Measurements from ENCODE around the gene TMEM218.

DNA sequence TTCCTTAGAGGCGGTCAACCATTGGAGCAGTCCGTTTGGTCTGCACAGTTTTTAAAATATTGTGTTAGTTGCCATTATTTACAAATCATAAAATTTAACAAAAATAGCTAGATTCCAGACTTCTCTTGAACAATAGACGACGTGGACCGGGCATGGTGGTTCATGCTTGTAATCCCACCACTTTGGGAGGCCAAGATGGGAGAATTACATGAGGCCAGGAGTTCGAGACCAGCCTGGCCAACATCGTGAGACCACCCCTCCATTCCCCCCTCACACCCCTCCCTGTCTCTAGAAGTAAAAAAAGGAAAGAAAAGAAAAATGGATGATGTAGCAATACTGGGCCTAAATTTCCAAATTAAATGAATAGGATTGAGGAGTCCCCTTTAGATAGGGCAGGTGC lies 47.4 kb downstream of the TMEM218 start:
- TF ChIP-seq, protein P1, sequence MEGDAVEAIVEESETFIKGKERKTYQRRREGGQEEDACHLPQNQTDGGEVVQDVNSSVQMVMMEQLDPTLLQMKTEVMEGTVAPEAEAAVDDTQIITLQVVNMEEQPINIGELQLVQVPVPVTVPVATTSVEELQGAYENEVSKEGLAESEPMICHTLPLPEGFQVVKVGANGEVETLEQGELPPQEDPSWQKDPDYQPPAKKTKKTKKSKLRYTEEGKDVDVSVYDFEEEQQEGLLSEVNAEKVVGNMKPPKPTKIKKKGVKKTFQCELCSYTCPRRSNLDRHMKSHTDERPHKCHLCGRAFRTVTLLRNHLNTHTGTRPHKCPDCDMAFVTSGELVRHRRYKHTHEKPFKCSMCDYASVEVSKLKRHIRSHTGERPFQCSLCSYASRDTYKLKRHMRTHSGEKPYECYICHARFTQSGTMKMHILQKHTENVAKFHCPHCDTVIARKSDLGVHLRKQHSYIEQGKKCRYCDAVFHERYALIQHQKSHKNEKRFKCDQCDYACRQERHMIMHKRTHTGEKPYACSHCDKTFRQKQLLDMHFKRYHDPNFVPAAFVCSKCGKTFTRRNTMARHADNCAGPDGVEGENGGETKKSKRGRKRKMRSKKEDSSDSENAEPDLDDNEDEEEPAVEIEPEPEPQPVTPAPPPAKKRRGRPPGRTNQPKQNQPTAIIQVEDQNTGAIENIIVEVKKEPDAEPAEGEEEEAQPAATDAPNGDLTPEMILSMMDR (IDR thresholded peaks at IDR 0.05; ENCODE audit: control extremely low read depth in 1 of 3, insufficient read depth in 1 of 3, low read depth in 1 of 3, low read length in 3 of 3), result no peak
- TF ChIP-seq SRF (IDR thresholded peaks at IDR 0.05; ENCODE audit: low read depth, low read length), result no peak
- TF ChIP-seq TBP (IDR thresholded peaks at IDR 0.05; ENCODE audit: low read depth, low read length), result no peak
- no peak for TF ChIP-seq RAD21 (IDR thresholded peaks at IDR 0.05 in 1 of 2, conservative IDR thresholded peaks at IDR 0.05 in 1 of 2; ENCODE audit: low read depth in 2 of 2, low read length in 2 of 2)
- TF ChIP-seq POLR2AphosphoS5 (IDR thresholded peaks at IDR 0.05; ENCODE audit: low read depth, low read length), result no peak
- TF ChIP-seq NRF1 (IDR thresholded peaks at IDR 0.05; ENCODE audit: low read depth, low read length), result no peak
- TF ChIP-seq FOSL1 (IDR thresholded peaks at IDR 0.05; ENCODE audit: insufficient read depth, low read depth, low read length), result no peak
- TF ChIP-seq EP300 (IDR thresholded peaks at IDR 0.05; ENCODE audit: borderline replicate concordance in 1 of 2, low read depth in 2 of 2, low read length in 2 of 2), result no peak
- TF ChIP-seq JUN (IDR thresholded peaks at IDR 0.05; ENCODE audit: low read depth, low read length), result no peak
- TF ChIP-seq MAFK (IDR thresholded peaks at IDR 0.05; ENCODE audit: low read depth, low read length), result no peak
- no peak for TF ChIP-seq POLR2A (IDR thresholded peaks at IDR 0.05; ENCODE audit: control extremely low read depth in 1 of 2, low read depth in 2 of 2, low read length in 2 of 2)
- TF ChIP-seq SIN3A (conservative IDR thresholded peaks at IDR 0.05 in 1 of 2, IDR thresholded peaks at IDR 0.05 in 1 of 2; ENCODE audit: low read depth in 1 of 2, low read length in 2 of 2), result no peak
